ENCODE results near the gene PSMB8.
"Not testable (repeated sequence)": the region's sequence is repeated elsewhere in the genome, so short reads cannot be mapped to it uniquely, and the experiment has no call there.

The PSMB8 gene

DNA sequence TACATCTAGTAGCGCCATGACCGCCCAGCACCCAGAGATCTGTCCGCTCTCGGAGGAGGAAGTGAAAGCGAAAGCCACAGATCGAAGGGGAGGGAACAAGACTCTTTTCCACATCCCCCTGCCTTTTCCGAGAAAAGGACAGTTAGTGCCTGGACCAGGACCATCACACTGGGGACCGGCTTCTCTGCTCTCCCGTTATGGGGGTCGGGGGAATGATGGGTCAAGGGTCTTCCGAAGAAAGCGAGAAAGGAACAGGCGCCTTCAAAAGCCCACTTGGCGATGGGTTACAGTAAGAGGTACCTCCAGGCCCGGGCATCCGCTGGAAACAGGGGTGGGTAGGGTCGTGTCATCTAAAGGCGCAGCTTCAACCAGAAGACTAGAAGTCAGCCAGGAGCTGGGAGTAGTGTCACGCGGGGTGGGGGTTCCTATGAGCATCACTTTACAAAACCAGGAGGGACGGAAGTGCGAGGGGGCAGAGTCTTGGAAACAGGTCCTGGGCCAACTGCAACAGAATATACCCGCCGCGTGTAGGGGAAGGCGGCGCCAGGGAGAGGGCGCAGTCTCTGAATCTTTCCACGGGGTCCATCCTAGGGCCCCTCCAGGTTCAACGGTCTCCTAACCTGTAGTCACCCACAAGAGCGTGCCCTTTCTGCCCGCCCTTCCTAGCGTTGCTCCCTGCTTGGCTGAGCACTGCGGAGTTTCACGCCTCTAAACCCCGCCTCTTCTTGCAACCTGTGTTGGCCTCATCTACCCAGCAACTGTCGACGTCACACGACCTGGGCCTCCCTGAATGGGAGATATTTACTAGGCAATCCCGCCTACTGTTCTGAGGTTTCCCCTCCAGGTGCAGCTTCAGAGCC, at the start of gene PSMB8:
Gene PSMB8 (minus strand): TSS at position 69 of the 860 bp plus-strand sequence. CDS start 51 bp downstream, at position 18.
- peak; percentile 98 for DNase-seq

DNA sequence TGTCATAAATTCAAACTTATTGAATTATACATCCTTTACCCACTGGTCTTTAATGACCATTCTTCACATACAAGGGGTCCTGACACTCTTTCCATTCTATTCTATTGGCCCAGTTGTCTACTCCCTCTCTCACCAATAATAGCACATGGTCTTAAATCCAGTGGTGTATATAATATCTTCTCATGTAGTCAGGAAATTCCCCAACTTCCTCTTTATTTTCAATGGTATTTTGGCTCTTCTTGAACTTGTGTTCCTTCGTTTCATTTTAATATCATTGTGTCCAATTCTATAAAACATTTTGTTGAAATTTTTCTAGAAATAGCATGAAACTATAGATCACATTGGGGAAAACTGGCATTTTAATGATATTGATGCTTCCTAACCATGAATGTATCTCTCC, 47.0 kb upstream of the PSMB8 start:
- DNase-seq = no peak

DNA sequence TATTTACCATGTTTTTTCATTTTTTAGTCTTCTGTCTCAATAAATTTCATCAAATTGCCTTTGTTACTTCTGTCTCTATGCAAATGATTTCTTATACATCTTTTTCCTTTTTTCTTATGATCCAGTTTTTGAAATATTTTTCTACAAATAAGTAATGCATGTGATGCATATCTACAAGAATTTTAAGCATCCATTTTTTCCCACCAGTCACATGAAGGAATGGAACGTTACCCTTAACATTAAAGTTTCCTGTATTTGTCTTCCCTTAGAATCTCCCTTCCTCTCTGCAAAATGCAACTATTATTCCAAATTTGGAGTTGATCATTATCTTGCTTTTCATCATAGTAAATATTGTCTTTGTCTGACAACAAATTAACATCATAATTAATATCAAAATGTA, 45.7 kb upstream of the PSMB8 start:
- DNase-seq = no peak

DNA sequence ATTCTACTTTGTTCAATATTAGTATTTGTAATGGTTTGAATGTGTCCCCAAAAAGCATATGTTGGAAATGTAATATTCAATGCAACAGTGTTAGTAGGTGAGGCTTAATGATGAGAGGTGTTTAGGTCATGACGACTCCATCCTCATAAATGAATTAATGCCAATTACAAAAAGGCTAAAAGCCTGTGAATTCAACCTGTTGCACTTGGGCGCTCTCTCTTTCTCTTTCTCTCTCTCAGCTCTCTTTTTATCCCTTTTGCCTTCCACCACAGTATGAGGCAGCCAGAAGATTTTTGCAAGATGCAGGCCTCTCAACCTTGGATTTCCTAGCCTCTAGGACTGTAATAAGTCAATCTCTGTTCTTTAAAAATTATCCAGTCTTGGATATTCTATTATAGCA, 44.7 kb upstream of the PSMB8 start:
- no peak for DNase-seq

DNA sequence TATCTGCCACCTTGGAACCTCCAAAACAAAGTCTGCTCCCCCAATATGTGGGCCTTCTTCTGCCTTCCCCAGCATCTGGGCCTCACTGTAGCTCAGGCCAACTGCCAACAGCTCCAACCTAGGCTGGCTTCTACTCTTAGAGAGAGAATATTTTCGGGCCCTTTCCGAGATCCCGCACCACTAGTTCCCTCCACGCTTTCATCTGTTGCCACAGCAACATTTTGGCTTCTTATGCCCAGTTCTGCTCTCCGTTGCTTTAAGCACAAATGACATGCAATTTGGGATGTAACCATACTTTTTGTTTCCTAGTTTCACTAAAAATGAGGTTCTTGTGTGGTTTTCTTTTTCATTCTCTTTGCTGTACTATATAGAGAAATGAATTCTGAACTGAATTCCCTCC, 43.8 kb upstream of the PSMB8 start:
- no peak for DNase-seq

DNA sequence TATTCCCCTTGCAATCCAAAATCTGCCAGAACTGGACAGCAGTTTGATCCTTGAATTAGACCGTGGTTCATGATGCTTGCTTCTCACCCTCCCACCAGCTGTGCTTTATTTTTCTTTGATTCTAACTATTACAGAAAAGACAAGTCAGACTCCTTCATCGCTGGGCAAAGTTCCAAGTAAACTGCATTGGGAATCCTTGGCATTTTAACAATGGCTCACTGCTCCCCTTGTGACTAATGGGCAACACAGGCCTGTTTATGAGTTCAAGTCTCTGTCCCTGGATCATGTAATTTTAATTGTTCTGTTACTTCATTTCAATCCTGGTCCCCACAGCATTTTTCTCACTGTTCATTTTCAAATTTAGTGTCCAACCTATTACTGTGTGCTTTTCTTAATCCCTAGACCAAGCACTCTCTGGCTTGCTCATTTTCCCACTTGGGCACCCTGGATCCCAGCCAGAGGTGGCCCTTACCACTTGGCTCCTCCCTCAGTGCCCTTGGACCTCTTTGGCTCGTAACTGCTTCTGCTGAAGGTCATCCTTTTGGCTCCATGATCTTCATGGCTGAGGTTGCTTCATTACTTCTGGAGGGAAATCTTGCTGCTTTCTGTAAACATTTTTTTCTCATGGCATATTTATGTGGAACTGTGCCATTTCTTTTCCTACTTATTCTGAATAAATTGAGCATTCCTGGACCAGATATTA, 43.0 kb upstream of the PSMB8 start:
- DNase-seq = peak; percentile 6

DNA sequence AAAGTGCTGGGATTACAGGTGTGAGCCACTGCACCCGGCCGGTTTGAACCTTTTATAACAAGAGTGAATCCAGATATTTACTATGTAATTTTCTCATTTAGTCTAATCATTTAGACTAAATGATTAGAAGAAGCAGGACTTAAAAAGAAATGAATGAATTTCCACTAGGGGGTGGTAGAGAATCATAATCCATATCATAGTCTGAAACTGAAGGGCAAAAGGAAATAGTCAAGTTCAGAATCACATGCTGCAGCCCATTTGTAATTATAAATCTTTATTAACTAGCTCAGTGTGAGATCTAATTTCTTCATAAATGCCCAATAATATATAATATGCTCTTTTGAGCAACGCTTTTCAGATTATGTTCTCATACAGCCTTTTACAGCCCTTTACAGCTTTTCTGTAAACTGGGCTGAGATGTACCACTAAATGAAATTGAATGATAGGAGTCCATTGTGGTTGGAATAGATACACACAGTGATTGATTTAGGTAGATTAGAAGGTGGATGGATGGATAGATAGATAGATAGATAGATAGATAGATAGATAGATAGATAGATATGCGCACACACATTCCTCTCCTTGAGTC, 41.9 kb upstream of the PSMB8 start:
- peak; percentile 72 for DNase-seq

DNA sequence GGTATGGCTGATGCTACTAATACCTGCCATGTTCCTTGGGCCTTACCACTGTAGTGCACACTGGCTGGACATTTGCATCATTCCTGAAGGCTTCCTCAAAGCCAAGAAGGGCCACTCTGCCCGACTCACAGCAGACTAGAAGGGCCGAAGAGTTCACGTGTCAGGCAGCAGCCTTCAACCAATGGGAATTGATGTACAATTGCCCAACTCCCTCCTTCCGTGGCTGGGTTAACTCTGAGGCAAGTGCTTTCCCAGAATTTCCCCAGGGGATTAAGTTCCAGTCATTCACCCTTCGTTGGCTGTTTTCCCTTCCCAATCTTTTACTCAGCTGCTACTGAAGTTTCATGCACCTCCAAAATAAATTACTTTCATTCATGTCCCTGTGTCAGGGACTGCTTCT, 39.9 kb upstream of the PSMB8 start:
- no peak for DNase-seq

DNA sequence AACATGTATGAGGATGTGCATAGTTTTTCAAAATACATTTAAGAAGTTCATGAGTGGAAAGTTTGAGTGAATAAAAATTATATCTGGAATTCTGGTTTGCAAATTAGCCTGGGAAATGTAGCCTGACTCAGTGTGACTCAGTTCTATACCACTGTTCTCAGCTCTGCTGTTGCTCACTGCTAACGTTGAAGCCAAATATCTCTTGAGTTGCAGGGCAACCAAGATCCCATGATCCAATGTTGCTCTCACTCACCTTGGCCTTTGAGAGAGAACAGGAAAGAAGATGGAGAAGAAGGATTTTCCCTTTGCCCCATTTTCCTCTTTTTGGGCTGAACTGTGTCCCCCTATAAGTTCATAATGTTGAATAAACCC, 39.0 kb upstream of the PSMB8 start:
- DNase-seq = no peak

DNA sequence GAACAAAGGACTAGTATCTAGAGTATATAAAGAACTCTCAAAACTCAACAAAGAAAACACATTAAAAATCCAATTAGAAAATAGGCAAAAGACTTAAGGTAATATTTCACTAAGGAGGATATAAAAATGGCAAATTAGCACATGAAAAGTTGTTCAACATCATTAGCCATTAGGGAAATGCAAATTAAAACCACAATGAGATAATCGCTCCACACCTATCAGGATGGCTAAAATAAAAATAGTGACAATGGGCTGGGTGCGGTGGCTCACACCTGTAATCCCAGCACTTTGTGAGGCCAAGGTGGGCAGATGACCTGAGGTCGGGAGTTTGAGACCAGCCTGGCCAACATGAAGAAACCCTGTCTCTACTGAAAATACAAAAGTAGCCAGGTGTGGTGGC, 37.1 kb upstream of the PSMB8 start:
- not testable (repeated sequence) for DNase-seq

DNA sequence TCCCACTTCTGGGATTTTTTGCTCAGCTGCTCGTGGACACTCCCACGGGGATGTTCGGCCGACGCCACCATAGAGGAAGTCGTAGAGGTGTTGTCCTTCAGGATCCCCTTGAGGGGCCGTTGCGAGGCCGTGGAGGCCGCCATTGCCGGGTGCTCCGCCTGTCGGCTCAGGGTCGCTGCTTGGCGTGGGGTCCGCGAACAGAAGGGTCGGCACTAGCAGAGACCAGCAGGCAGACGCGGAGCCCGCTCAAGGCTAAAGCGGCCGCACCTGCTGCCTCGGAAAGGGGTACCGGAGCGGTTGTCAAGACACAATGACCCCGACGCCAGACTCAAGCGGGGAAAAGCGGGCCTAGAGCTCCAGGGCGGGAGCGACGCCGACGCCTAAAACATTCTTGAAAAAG, 35.8 kb upstream of the PSMB8 start:
- DNase-seq = no peak

DNA sequence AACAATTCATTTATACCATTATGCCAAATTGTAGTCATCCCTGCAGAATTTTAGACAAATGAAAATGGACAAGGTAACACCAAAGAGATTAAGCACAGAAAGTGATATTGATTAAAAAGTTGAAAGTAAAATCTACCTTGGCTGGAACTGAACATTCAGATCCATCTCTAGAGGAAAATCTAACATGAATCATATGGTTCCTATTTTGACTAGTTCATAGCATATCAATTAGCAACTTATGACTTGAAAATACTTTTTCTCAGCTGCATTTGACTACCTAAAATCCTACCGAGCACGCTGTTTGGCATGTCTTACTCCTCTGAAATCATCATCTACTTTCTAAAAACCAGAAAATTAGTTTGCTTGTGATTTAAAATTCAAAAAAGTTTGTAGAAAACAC, 32.8 kb upstream of the PSMB8 start:
- DNase-seq = no peak

DNA sequence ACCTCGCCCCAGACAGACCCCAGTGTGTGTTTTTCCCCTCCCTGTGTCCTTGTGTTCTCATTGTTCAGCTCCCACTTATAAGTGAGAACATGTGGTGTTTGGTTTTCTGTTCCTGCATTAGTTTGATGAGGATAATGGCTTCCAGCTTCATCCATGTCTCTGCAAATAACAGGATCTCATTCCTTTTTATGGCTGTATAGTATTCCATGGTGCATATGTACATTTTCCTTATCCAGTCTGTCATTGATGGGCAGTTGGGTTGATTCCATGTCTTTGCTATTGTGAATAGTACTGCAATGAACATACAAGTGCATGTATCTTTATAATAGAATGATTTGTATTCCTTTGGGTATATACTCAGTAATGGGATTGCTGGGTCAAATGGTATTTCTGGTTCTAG, 30.1 kb upstream of the PSMB8 start:
- not testable (repeated sequence) for DNase-seq

DNA sequence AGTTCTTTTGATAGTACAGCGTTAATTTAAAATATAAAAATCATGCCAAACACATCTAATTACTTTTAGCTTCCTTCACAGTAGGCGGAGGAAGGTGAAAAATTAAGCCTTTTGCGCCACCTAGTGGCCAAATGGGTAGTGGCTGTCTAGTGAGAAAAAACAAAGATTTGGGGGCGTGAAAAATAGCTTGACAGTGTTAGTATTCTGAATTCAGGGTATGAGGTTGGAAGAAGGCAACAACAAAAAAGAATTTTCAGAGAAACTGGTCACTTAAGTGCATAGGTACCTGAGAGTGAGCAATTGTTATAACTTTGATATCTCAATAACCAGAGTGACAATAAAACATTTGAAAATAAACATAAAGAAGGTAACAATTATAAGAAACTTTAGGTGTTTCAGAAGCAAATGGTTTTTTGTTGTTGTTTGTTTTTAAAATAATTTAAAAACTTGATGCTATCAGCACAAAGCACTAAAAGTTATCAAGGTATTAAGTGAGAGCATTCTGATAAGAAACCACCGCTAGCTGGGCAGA, 24.5 kb upstream of the PSMB8 start:
- DNase-seq = peak; percentile 60

DNA sequence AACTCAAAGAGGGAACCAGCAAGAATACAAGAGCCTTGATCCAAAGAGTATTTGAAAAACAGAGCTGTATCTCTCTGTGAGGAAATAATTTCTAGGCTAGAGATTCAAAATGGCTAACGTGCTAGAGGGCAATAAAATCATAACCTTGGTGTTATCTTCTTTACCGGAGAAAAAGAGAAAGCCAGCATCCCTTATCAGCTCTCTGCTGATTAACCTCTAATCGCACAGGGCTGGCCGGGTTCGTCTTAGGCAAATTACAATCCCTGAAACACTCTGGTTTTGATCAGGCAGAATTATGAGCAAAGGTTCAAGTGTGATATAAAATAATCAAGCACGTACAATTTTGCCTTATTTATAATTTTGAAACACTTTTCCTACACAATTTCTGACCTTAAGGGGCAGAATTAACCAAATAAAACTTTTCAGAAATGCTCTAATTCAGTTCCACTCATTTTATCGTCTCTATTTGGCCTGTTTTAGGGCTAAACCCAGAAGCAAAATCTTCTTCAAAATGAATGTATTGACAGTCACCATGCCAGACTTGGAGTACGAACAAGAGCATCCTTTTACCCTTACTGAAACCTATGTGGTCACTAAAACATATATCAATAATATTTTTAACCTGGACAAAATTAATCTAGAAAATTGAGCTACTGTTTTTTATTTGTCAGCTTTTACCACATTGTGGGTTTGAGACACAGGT, 23.9 kb upstream of the PSMB8 start:
- DNase-seq = no peak

DNA sequence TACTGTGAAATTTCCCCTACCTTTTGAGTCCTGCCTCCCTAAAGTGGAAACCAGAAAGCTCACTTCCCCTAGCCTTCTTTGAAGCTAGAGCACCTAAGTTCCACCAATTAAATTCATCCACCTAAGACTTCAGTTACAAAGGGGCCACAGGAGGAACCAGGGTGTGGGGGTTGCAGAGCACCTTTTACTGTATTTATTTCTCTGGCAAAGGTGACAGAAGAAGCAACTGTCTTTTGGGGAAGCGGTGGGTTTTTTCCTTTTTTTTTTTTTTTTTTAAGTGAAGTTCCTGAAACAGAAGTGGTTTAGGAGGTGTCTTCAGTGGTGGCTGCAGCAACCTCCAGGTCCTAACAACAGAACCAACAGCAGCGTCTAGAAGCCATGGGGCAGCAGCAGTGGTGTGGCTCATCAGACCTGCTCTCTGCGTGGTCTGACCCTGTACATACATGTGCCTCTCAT, 23.2 kb upstream of the PSMB8 start:
- no peak for DNase-seq

DNA sequence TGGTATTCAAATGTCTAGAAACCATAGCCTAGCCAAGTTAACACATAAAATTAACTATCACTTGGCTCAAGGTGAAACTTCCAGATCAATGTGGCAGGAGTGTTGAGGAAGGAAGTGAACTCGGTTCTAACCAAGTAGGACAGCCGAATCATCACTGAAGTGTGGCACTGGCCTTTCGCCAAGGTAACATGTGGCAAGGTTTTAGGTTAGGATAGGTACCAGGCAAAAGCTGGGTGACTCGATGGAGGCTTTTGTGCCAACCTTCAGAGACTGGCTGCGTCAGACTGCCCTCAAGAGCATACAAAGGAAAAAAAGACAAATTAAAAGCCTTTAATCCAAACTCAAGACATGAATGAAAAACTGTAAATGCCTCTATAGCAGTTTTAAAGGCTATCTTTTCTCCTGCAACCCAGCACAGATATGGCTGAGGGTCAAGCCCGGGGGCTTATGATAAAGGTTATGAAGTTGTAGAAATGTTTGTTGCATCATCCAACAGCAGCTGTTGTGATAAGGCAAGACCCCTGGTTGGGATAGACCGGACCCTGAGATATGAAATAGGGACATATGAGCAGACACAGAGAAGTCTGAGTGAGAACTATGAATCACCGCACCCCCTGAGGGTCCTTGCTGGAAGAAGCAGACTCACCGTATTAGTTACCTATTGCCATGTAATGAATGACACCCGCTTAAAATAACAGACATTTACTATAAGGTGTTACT, 22.0 kb upstream of the PSMB8 start:
- no peak for DNase-seq

DNA sequence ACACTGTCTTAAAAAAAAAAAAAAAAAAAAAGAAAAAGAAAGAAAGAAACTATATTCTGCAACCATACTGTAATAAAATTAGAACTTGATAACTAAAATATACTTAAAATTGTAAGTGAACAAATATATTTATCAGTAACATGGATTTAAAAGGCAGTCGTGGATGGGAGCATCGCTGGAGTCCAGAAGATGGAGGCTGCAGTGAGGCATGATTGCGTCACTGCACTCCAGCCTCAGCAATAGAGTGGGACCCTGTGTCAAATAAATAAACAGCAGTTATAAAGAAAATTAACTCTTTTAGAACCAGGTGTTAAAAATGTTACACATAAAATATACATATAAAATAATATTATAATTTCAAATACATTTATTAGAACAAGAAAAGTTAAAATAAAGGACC, 18.9 kb upstream of the PSMB8 start:
- no peak for DNase-seq

DNA sequence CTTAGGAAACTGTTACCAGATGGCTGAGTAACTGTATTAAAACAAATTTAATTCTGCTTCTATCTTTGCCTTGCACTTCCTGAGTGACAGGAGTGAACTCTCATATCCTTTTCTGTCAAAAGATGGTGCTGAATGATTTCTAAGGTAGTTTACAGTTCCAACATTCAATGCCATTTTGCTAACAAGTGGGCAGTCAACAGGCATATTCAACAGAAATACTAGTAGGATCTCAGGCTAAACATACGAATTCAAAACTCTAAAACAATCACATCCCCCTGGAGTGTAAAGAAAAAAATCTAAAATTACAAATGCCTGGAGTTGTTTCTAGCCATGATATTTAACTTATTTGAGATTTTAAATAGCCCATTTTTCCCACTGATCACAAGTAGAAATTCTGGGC, 16.8 kb upstream of the PSMB8 start:
- no peak for DNase-seq

DNA sequence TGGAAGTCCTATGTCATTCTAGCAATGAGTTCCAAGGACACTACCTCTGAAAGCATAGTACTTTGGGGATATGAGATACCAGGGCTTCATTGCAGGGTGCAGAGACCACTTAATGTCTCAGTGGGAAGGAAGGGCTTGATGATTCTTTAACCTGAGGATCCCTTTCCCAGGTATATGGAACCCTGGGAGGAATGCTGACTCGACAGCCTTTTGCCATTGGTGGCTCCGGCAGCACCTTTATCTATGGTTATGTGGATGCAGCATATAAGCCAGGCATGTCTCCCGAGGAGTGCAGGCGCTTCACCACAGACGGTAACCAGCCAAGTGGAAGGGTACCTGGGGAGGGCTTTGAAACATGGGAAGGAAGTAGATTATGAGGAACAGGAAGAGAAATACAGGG, 14.3 kb upstream of the PSMB8 start:
- no peak for DNase-seq

DNA sequence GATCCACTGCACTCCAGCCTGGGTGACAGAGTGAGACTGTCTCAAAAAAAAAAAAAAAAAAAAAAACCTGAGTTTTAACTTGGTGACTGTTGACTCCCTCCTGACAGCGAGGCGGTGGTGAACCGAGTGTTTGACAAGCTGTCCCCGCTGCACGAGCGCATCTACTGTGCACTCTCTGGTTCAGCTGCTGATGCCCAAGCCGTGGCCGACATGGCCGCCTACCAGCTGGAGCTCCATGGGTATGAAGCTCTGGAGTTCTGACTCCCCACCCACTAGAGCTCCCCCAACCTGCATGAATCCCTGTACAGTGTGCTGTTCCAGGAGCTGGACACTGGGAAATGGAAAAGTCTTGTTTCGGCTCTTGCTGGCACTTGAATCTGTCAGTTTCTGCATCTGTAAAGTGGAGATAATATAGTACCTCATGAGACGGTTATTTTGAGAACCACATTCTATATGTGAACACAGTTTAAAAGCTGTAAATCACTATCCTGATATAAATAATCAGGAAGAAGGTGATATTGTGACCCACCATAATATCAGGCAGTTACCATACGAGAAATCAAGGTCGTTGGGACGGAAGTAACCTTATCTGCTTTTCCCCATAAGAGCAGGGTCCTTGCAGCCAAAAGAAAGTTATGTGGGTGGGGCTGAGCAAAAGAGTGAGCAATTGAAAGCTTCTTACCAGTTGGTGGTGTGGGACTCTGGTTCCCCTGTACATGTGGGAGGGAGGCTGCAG, 13.5 kb upstream of the PSMB8 start:
- no peak for DNase-seq
